Panc1 (cell line): ENCODE results near the gene CCDC185.

Source experiments
- CTCF ChIP-seq: fragments of 450-650 bp; IDR thresholded peaks from 2 replicates; pipeline ENCODE4 v1.5.1; 2017; ENCODE audit warnings: mild to moderate bottlenecking
- SIN3A ChIP-seq: IDR thresholded peaks from 2 replicates; pipeline ENCODE4 v1.6.1; 2012; ENCODE audit warnings: low read depth, mild to moderate bottlenecking, low read length, moderate library complexity, borderline replicate concordance; ENCODE audit not compliant: insufficient read depth
- TCF7L2 ChIP-seq: IDR thresholded peaks from 2 replicates; pipeline ENCODE4 v1.6.1; 2011; ENCODE audit warnings: mild to moderate bottlenecking, low read depth, low read length, inconsistent platforms

GRCh38 chr1:223345720-223346119 is 47.5 kb upstream of the CCDC185 start:
- TF ChIP-seq CTCF: no peak
- no peak for TF ChIP-seq SIN3A
- no peak for TF ChIP-seq TCF7L2
